SK-N-SH (cell line): ENCODE measurements around the gene PRKCB.

Source experiments
- CTCF ChIP-seq: fragments of 200-600 bp; sonication (generic); IDR thresholded peaks from 2 replicates; pipeline ENCODE4 v1.6.1; 2017; ENCODE audit warnings: antibody characterized with exemption, mild to moderate bottlenecking, moderate library complexity
- RCOR1 ChIP-seq: fragments of 150-350 bp; IDR thresholded peaks from 2 replicates; pipeline ENCODE4 v1.6.1; 2017; ENCODE audit warnings: antibody characterized with exemption, low read length
- USF2 ChIP-seq: fragments of 150-350 bp; IDR thresholded peaks from 2 replicates; pipeline ENCODE4 v1.6.1; 2017; ENCODE audit warnings: antibody characterized with exemption, low read length, low read depth, borderline replicate concordance

- no peak for TF ChIP-seq RCOR1
- TF ChIP-seq USF2 = no peak
- no peak for TF ChIP-seq CTCF
Observed at GRCh38 chr16:23965137-23965733, 129.5 kb downstream of the PRKCB start.
